Measurements from ENCODE around the gene FYB1.

The FYB1 gene

DNA sequence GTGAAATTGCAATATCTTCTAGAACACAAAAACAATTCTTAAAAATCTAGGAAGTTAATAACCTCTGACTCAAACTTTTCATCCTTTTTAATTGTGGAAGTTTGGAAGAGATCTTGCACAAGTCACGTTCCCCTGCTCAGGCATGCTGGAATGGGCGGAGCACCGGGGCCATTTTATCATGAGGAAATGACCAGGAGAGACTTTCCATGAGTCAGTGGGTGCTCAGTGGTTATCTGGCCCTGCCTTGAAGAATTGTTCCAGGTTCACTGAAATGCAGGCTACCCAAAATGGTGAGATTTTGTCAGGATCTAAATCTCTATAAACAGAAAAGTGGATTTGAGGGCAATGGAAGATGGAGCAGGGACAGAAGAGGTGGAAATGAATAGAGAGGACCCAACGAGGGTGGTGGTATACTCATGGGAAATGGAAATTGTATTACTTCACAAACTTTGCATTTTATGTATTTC lies 61.2 kb downstream of the FYB1 start:
- DNase-seq: no peak

DNA sequence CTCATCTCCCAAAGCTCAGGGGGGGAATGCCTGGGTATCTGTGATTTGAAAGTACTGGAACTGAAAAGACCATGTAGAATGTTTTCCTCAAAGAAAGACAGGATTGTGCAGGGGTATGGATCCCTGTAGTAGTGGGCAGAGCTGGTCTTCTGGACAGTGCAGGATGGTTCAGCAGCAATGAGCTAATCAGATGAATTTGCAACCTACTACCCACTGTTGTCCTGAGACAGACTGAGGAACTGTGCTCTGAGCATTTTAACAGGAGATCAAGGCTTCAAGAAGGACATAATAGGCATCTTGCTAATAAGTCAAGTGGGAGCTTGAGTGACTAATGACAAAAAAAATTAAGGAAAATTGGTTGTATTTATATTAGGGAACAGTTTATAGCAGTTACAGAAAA lies 61.7 kb downstream of the FYB1 start:
- DNase-seq: no peak

DNA sequence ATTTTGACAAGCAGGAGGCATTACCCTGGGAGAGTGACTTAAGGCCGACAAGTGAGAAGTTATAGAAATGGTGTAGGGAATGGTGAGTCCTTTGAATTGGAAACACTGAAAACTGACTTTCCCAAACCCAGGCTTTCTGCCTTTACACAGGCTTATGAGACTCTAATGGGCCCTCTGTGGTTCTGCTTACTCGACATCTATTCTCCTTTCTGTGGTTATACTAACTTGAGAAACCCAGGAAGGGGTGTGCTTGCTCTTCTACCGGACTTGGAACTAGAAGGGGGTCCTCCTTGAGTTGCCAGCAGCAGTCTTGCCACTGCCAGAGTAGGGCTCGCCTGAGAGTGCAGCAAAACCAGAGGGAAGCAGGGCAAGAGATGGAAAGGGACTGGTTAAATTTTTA lies 63.3 kb downstream of the FYB1 start:
- no peak for DNase-seq

DNA sequence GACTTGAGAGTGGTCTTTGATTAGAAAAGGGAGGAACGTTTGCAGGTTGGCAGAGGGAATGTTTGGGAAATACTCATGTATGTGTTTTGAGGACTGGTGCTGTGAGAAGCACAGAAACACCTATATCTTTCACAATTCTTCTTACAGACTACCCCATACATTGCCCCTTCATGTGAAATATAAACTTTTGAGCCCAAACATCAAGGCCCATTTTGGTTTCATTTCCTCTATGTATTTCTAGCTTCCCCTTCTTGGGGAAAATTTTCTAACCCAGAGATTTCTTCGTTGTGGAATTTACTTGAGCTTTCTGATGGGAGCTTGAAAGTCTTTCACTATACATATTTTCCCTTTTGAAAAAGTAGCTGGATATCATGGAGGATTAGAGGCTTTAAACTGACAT lies 67.6 kb downstream of the FYB1 start:
- DNase-seq: no peak

DNA sequence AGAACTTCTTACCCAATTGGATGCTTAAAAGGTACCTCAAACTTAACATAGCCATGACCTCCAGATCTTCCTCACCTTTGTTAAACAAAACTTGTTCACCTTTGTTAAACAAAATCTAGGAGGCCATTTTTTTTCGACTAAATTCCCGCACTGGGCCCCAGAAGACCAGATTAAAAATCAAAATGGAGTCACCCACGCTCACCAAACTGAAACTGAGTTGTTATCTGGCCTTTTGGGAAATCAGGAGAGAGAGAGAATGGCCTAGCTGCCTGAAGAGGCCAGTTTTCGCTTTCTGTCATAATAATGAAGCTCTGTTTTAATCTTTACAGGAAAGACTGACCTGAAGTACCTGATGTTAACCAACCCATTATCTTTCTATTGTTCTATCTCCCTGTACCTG lies 69.4 kb downstream of the FYB1 start:
- no peak for DNase-seq

DNA sequence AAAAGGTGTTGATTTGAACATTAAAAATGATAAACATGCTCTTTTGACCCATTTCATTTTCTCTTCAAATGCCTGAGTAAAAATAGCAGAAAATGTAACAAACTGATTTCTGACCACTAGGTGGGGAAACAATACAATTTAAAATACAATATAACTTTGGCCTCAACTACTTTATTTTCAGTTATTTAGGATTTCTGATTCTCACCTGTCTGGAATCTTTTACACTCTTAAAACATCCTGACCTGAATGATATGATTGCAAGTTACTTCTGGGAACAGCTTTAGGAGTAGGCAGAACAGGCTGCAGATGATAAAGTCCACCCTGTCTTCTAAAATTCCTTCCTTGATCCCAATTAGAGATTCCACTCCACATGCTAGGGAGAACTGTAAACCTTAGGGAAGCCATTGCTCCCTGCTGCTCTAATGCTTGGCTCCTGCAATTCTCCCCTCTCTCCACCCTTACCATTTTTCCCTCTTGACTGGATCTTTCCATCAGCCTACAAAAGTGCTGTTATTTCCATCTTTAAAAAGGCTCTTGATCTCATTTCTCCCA lies 70.3 kb downstream of the FYB1 start:
- no peak for DNase-seq

DNA sequence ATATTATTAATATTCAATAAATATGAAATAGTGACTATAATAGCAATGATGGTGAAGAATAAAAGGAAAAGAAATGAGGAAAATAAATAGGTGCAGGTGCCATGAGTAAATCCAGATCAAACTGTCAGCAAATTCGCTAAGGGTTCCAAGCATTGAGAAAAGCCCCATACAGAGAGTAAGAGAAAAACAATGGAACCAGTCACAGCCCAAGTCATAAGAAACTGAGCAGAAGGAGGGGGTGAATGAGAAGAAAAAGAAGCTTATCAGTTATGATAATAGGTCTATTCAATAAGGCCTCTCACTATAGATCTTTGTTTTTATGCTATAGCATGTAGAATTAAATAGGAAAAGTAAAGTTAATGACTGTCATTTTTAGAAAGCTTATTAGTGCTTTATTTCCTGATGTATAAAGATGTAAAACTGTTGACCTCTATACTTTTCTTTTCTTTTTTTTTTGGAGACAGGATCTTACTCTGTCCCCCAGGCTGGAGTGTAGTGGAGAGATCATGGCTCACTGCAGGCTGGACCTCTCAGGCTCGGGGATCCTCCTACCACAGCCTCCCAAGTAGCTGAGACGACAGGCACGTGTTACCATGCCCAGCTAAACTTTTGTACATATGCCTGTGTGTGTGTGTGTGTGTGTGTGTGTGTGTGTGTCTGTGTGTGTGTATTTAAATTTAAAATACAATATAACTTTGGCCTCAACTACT lies 72.4 kb downstream of the FYB1 start:
- DNase-seq: no peak

DNA sequence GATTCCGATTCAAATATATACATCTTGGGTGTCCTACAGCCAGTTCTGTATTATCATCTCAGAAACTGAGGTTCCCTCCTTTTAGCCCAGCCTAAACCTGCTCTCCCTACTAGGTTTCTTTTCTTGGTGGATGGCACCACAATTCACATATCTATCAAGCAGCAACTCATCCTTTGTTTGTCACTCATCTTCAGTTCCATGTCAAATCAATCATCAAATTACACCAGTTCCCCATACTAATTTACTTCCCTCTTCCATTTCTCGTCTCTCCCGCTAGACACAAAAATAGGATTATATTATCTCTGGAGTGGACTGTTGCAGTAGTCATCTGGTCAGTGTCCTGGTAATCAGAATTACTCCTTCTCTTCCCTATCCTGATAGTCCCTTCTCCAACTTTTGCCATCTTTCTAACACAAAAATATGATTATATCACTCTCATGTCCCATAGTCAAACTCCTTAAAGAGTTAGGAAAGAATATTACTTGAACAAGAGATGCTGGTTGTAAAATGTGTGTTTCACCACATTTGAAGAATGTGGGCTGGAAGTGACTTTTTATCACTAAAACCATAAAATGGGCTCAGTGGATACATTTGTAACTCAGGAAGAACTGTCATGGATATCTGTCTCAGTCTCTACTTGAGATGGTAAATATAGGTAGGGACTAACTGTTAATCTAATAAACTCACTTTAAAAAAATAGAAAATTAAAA lies 76.1 kb downstream of the FYB1 start:
- no peak for DNase-seq

DNA sequence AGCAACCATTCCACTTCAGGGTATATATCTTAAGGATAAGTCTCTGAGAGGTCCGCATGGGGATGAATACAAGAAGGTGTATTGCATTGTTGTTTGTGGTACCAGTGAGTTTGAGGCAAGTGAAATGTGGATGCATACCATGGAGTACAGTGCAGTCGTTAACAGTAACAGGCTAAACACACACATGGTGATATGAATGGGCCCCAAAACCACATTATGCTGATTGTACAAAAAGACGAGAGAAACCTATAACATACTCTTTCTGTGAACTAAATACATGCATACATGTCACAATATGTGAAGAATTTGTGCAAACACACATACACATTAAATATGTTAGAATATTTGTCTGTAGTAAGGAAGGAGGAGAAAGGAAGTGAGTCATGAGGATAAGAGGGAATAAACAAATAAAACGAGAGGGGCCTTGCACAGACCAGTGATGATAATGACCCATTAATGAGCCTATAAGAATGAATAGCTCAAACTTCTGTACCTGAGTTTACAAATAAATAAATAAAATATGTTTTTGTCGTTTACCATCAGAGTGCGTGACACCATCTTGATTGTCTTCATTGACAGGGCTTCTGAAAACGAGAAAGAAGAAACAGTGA lies 78.7 kb downstream of the FYB1 start:
- DNase-seq: no peak

DNA sequence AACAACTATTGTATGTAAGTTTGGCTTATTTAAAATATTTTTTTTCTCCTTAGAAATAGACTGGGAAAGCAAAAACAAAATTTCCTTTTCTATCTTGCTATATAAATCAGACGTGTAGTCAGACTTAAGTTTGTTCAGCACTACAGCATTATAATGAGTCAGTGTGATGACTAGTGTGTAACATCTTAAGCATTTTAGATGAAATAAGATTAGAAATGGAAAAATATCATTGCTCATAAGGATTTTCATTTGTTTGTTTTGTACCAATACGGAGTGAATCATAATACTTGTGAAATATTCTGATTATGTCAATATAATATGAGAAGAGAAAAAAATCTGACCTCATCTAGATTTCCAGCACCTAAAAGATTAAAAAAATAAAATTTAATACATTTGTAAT lies 80.5 kb downstream of the FYB1 start:
- no peak for DNase-seq

DNA sequence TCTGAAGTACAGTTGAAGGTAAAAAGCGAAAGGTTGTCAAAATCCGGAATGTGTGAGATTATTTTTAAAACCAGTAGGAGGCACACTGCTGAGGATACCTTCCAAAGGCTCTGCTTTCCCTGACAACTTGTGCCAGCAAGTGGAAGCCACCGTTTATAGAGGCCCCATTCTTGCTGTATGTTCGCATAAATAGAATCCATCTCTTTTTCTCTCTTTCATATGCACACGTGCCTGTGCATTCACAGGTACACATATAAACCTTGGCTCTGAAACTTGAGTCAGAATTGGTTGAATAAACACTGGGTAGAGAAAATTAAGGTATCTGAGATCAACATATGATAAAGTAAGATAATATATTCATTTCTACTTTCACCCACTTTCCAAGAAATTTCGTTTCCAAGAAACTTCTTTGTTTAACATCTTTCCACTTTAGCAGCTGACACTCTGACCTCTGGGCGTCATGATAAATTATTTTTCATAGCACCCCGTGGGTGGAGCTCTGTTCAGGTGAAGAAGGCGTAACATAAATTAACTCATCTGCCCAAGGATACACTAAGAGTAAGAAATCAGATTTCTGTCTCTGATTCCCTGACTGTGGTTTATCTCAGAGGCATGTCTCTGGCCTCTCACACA lies 81.4 kb downstream of the FYB1 start:
- no peak for DNase-seq

DNA sequence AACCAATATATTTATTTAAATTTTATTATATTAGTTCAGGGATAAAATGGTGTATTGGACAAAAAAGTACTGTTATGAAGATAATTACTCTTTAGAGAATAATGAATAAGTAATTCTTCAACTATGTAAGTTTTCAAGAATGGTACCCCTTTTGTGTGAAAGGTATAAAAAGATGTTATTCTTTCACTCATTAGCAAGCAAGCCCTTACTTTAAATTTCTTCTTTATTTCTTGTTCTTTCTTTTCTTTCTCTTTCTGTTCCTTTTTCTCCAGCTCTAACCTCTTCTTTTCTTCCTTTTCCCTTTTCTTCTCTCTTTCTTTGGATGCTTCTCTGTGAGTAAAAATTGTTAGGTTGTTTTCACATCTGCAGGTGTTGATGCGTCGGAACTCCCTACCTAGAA lies 82.0 kb downstream of the FYB1 start:
- no peak for DNase-seq

DNA sequence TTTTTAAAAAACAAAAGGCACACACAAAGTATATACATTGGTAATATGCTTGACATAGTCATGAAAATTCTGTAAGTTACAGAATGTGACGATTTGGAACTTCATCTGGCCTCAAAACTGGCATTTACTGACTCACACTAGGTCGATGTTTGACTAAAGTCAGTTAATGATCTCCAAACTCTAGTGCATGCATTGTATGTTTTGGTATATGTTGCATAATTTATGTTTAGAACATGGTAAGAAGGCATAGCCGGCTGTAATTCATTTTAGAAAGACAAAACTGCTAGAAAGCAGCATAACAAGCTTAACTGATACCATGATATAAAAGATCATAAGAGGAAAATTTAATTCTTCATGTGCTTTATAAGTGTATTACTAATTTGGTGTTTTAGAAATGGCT lies 86.6 kb downstream of the FYB1 start:
- DNase-seq: no peak

DNA sequence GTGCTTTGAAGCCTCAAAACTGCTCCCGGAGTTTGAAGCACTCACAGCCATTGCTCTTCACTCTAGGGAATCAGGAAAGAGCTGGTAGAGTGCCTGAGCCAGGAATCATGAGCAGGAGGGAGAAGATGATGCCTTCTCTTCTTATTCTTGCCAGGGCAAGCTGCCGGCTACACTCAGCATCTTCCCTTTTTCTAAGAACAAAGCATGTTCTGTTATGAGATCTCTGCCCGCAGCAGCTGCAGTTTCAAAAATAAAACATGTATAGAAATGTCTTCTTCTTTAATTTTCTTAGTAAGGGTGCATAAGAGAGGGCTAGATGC lies 87.3 kb downstream of the FYB1 start:
- no peak for DNase-seq

DNA sequence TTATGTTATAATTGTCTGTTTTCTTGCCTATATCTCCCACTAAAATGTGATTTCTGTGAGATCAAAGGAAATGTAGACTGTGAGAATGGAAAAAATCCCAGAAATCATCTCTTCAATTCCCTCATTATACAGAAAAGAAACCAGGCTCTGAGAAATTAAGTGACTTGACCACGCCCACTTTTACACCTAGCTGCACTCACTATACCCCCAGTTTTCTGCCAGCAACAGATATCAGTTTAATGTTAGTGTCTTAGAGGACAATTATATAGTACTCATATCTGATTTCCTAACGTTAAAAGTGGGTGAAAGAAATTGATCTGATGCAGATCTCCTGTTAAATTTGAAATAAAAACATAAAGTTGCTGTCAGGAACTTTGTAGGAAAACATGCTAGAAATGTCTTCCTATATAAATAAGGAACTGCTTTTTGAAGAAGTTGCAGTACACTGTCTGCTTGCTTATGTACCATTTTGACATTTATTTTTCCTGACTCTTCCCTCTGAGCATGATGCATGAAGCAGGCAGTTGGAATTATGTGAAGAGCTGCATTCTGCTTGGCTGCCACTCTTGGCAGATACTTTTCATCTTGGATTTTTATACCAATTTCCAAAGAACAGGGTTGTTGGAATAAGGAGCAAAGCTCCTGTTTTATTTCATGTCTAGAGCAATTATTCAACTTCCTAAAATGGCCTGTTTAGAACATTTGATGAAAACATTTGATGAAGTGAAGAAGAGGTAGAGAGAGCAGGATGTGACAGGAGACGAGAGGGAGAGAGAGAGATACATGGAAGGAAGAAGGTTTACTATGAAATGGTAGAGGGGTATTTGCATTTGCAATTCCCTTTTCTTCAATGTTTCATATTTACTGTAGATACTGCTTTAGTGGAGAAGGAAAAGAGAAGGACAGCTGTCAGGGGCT lies 87.9 kb downstream of the FYB1 start:
- no peak for DNase-seq

DNA sequence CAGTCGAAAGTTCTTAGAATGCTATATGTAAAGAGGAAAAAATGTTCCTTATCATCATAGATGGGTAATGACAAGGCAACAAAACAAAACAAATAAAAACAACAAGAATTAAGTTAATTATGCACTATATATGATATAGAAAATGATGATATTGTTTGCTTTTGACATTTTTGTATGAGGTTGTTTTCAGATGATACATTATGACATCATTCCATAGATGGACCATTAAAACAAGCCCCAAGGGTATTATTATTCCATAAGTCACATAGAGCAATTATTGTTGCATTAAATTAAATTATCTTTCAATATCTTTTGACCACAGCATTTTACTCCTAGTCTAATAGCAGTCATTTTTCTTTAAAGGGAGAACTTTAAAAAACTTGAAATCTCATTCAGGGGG lies 88.6 kb downstream of the FYB1 start:
- no peak for DNase-seq

DNA sequence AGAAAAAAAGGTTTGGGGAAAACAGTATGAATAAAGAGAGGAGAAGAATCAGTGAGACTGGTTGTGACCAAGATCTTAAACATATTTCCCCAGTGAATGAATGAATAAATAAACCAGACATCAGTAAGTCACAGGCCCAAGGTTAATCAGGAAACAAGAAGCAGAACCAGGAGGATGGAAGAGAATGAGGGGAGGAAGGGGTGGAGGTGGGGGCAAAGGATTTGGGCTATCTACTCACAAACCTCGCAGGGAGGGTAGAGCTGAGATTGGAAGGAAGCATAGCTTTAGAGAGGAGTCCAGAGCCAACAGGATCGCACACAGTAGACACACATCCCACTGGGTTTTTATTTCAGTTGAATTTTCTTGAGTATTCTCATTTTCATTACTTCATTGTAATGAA lies 97.4 kb downstream of the FYB1 start:
- no peak for DNase-seq

DNA sequence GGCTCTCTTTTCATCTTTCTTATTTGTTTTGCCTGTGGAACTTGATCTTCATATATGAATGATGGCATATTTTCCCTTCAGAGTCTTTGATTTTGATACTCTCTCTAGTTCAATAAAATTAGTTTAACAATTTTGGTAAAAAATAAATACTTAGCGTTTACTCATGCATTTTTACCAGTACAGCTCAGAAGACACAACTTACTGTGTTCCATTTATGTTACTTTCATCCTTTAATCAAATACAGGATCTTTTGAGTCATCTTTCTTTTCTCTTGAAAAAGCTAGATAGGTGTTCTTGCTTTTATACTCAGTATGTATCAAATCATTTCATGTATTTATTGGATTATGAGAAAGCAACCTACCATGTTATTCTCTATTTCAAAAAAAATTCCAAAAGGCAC lies 98.0 kb downstream of the FYB1 start:
- DNase-seq: no peak

DNA sequence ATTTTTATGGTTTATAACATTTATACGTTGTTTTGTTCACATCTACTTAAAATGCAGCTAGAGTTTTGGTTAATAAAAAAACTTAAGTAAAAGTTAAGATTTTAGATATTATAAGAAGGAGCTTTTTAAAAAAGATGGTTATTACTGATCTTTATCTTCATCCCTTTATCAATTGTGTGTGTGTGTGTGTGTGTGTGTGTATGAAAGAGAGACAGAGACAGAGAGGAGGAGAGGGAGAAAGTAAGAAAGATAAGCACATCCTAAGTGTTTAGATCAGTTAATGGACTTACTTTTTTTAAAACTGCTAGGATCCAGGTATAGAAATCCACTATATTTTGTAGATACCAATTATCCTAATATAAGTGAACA lies 99.3 kb downstream of the FYB1 start:
- DNase-seq: no peak

DNA sequence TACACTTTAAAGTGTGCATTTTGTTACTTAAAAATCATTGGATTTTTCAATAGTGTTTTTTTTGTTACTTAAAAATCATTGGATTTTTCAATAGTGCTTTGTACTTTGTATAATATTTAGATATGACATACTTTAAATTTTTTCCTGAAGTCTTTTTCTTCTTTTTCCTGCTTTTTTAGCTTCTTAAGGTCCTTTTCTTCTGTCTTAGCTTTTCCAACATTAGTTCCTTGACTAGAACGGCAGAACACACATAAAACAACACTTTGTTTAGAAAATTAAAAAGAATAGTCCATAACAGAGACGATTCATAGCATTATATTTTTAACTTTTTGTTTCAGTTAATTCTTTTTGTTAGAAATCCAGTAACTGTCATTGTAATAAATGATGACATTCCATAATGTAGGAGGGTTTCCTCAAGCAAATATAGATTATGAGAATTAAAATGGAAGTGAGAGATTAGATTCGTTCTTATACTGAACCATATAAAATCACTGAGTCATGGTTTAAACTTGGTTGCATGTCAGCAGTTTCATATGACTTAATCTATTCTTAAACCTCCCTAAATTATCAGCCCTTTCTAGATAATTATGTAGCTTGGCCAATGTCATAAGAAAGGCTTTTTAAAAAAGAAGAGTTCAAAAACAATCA lies 99.8 kb downstream of the FYB1 start:
- DNase-seq: no peak

DNA sequence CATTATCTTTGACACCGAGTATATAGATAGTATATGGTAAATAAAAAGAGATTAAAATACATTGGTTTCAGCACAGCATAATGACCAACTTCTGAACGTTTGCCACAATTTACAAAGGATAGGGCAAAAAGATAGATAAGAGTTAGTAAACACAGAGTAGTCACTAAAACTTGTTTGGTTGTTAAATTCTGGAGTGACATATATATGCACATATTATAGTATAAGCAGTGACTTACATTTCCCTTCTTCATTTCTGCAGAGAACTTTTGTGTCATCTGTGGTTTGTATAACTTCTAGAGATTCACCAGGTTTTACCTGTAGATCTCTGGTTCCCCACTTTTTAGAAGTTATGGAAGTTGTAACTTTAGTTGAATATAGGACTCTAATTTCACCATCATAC lies 100.7 kb downstream of the FYB1 start:
- DNase-seq: no peak

DNA sequence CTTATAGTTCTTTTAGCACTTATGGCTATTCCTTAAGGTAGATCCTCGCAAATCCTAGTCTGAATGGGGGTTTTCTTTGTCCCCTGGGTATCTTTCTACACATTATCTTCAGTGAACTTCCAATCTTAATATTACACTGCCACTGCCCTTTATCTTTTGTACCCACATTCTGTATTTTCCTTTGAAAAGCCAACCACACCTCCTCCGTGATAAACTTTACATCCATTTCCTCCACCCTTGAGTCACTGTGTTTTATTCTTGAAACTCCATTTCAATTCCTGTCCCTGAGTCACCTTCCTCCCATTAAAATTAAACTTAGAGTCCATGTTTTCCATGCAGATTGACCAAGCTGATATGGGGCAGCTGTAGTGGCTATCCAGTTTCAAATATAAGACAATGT lies 102.0 kb downstream of the FYB1 start:
- no peak for DNase-seq
